GM18499 (cell line): ENCODE measurements around the gene GGCT.
"Not testable (repeated sequence)": the region's sequence is repeated elsewhere in the genome, so short reads cannot be mapped to it uniquely, and the experiment has no call there.

Experiments used
- ATAC-seq: cut with Tn5 transposase; IDR thresholded peaks from one replicate; pipeline ENCODE4 v1.9.1; 2021; ENCODE audit warnings: moderate number of reproducible peaks; ENCODE audit not compliant: insufficient read depth, unreplicated experiment

Gene GGCT

DNA sequence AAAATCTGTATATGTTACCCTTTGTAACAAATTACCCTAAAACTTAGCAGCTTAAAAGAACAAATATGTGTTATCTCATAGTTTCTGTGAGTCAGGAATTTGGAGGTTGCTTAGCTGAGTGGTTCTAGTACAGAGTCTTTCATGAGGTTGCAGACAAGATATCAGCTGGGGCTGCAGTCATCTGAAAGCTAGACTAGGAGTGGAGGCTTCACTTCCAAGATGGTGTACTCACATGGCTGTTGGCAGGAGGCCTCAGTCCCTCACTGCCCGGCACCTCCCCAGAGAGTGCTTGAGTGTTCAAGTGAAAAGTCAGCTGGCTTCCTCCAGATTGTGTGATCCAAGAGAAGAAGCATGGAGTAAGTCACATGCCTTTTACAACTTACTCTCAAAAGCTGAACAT lies 16.9 kb upstream of the GGCT start:
- no peak for ATAC-seq

GRCh38 chr7:30519122-30519521 lies 14.5 kb upstream of the GGCT start:
- ATAC-seq: no peak

DNA sequence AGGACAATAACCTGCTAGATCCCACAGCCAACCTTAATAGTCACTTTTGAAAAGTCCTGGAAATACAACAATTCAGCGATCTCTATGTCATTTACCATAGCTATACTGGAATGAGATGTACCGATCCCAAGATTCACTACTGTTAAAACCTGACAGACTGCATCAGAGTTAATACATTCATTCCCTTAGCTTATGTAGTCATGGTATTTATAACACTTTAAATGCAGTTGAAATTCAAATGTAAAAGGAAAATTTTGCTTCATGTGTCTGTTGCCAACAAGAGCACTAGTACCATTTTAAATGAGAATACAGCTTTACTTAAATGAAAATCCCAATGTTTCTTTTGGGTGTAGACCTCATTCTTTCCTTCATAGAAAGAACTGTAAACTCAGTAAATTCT lies 11.1 kb upstream of the GGCT start:
- ATAC-seq: no peak

- no peak for ATAC-seq
These were observed 10.1 kb upstream of the GGCT start for GRCh38 chr7:30514776-30515175.

GRCh38 chr7:30514177-30514576 lies 9.5 kb upstream of the GGCT start:
- no peak for ATAC-seq

DNA sequence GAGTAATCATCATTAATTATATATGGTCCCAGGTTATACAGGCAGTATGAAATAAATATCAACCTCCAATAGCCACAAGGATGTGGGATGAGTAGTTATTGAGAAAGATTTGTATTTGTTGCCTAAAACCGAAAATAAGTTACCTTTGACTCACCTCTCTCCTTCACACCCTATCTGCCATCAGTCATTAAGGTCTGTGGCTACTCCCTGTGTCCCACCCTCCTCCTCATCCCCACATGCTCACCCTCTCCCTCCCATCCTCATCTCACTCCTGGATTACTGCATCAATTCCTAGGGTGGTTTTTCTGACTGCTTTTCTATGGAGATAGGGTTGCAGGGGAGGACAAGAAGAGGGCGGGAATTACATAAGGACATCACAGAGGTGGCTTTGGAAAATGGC lies 9.1 kb upstream of the GGCT start:
- ATAC-seq: no peak

GRCh38 chr7:30511973-30512662 lies 7.5 kb upstream of the GGCT start:
- ATAC-seq: no peak

- ATAC-seq: no peak
These were observed 6.9 kb upstream of the GGCT start for GRCh38 chr7:30511494-30511893.

DNA sequence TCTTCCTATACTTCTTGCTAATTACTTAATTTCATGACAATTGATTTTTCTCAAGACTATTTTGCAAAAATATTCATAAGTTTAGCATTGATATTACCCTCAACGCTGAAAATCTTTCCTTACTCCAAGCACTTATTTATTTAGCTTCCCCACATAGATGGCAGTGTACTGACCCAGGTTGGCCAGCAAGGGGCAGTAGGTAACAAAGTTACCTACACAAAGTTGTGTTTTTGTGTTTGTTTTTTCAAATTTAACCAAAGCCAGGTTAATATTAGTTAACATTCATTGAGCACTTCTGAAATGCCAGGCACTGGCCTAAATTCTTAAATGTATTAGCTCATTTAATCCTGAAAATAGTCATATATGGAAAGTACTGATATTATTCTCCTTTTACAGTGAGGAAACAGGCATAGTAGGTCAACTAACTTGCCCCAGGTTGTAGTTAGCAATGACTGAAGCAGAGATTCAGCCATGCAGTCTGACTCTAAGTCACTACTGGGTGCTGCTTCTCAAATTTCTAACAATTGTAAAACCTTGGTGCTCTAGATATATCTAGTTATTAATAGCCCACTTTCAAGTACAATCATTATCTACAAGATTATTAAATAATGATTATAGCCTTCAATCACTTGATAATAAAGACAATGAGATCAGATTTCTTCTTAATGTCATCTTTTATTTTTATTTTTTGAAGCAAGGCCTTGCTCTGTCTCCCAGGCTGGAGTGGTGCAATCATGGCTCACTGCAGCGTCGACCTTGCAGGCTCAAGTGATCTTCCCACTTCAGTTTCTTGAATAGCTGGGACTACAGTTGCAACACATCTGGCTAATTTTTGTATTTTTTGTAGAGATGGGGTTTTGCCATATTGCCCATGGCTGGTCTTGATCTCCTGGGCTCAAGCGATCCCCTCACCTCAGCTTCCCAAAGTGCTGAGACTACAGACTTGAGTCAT lies 5.8 kb upstream of the GGCT start:
- ATAC-seq: no peak

DNA sequence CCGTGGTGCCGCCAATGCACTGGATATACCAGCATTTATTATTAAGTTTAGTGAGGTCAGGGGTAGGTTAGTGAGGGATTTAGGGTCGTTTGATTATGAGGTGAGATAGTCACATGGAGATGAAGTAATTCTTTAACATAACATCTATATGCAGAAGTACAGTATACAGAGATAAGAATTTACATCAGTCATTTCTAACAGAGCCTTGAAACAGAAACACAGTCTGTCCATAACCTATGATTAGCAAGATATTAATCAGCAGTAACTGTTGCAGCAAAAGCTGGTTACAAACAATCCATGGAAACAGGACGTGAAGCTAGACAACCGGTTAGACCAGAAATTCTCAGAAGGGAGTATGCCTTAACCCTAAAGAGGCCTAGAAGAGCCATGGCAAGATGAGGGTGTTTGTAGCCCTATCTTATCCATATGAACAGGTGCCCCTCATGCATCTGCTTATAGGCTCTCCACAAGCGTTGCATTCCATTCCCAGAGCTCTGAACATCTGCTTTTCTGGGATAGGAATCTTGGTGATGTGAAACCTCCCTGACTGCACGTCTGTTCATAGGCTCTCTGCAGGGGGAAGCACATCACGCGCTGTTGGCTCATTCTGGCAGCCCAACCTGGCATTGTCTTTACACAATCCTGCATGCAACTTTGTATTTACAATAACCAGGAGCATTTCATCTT lies 4.7 kb upstream of the GGCT start:
- ATAC-seq: not testable (repeated sequence)

DNA sequence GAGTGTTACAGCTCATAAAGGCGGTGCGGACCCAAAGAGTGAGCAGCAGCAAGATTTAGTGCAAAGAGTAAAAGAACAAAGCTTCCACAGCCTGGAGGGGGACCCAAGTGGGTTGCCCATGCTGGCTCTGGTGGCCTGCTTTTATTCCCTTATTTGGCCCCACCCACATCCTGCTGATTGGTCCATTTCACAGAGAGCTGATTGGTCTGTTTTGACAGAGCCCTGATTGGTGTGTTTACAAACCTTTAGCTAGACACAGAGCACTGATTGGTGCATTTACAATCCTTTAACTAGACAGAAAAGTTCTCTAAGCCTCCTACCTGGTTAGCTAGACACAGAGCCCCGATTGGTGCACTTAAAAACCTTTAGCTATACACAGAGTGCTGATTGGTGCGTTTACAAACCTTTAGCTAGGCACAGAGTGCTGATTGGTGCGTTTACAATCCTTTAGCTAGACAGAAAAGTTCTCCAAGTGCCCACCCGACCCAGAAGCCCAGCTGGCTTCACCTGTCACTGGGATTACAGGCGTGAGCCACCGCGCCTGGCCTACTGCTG lies 2.8 kb upstream of the GGCT start:
- ATAC-seq: not testable (repeated sequence)

GRCh38 chr7:30505174-30505697 lies 607 bp upstream of the GGCT start:
- ATAC-seq: peak; percentile 2

GRCh38 chr7:30503274-30504212 lies 1.1 kb downstream of the GGCT start:
- ATAC-seq: no peak

DNA sequence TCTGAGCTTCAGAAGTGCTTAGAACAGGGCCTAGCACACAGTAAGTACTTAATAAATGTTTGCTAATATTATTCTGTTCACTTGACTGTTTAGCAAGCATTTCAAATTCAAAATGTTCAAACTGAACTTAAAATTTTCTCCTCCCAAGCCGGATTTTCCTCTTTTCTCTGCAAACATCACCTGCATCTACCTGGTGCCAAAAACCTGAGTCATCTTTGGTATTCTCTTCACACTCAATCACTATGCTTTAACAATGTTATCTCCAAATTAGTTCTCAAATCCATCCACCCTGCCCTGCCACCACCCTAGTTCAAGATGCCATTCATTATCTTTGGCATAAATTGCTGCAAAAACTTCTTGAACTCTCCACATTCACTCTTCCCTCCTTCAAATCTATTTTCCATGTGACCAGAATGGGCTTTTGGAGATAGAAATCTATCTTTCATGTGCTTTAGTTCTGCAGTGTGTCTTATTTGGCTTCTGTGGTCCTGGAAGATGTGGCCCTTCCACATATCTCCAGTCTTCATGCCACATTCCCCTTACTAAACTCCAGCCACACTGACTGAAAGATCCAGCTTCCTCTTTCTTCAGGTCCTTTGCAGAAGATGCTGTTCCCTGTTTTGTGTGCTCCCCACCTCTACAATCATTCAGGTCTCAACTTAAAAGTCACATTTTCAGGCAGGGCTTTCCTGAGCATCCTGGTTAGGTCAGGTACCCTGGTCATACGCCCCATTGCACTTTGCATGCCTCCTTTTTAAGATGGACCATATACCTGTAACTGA lies 2.0 kb downstream of the GGCT start:
- no peak for ATAC-seq

DNA sequence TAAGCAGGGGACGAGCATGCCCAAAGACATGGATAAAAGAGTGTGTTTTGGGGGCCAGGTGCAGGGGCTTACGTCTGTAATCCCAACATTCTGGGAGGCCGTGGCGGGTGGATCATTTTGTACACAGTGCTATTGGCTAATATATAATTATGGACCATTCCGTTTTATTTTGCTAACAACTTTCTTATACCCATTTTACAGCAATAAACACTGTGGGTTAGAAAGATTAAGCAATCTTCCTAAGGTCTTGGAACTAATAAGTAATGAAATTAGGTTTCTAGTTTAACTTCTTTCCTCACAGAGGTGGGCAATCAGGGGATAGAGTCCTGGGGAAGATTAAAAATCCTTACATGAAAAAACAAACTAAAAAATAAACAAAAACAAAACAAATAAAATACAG lies 3.4 kb downstream of the GGCT start:
- no peak for ATAC-seq

- ATAC-seq: no peak
These were observed 11.4 kb downstream of the GGCT start for GRCh38 chr7:30493228-30493627.

- no peak for ATAC-seq
These were observed 13.2 kb downstream of the GGCT start for GRCh38 chr7:30491417-30491816.

- no peak for ATAC-seq
These were observed 17.3 kb downstream of the GGCT start for GRCh38 chr7:30487371-30487770.

- no peak for ATAC-seq
These were observed 19.0 kb downstream of the GGCT start for GRCh38 chr7:30485667-30486066.
